Measurements from ENCODE around the gene ZCCHC14. TPM values are rescaled to one million over a fixed set of nuclear protein-coding genes. Genes with fewer than 3 reads are reported as not detected.
A peak's percentile ranks its signal among the peaks of the same experiment; 100 is the strongest.

ZCCHC14 gene
- total RNA-seq, 1 experiment from 2014 or later = 45.4 TPM

- no peak overlapping the region for H3K27ac Mint-ChIP-seq (ENCODE audit: unreplicated experiment)
- no peak for TF ChIP-seq CTCF (IDR thresholded peaks at IDR 0.05; ENCODE audit: unreplicated experiment)
- CTCF ChIA-PET = interaction anchor here (0.5 kb wide), 2 partner anchors 10 to 264 kb away, joined by 3 read pairs; no protein-coding TSS in a partner anchor
- H3K9me3 Mint-ChIP-seq (ENCODE audit: low read depth, unreplicated experiment) = no peaks in the 10 kb centered on the region
- no TSS peak for BruUV-seq (replicated peaks)
- H3K4me3 Mint-ChIP-seq (ENCODE audit: low read depth, unreplicated experiment) = no peak overlapping the region
- intact Hi-C loops (cut with micrococcal nuclease; ENCODE audit: unreplicated experiment) = no loop called here
- no peak for DNase-seq
- H3K36me3 Mint-ChIP-seq (ENCODE audit: insufficient read depth, unreplicated experiment) = peaks cover 9% of the 10 kb centered on the region
- H3K27me3 Mint-ChIP-seq (ENCODE audit: unreplicated experiment) = no peaks in the 10 kb centered on the region
- H3K4me1 Mint-ChIP-seq (ENCODE audit: low read depth, unreplicated experiment) = peaks cover 34% of the 10 kb centered on the region
Observed at GRCh38 chr16:87466975-87467501, 25.8 kb downstream of the ZCCHC14 start.

GRCh38 chr16:87465879-87466278 is 26.9 kb downstream of the ZCCHC14 start:
- Mint-ChIP-seq H3K4me1 (ENCODE audit: low read depth, unreplicated experiment) (peaks cover 34% of the 10 kb centered on the region), H3K36me3 (ENCODE audit: insufficient read depth, unreplicated experiment) (peaks cover 9% of the 10 kb centered on the region), H3K4me3 (ENCODE audit: low read depth, unreplicated experiment) (no peak overlapping the region), H3K9me3 (ENCODE audit: low read depth, unreplicated experiment) (no peaks in the 10 kb centered on the region), H3K27me3 (ENCODE audit: unreplicated experiment) (no peaks in the 10 kb centered on the region), H3K27ac (ENCODE audit: unreplicated experiment) (no peak overlapping the region)
- no peak for DNase-seq
- no peak for TF ChIP-seq CTCF (IDR thresholded peaks at IDR 0.05; ENCODE audit: unreplicated experiment)
- CTCF ChIA-PET = interaction anchor here (1.0 to 1.4 kb wide), 3 partner anchors 49 to 170 kb away, joined by 3 to 5 read pairs (median 3); no protein-coding TSS in a partner anchor
- intact Hi-C loops (cut with micrococcal nuclease; ENCODE audit: unreplicated experiment) = no loop called here
- no TSS peak for BruUV-seq (replicated peaks)

- Mint-ChIP-seq H3K4me3 (ENCODE audit: low read depth, unreplicated experiment) (peak overlapping the region; percentile 62), H3K4me1 (ENCODE audit: low read depth, unreplicated experiment) (peaks cover 38% of the 10 kb centered on the region), H3K36me3 (ENCODE audit: insufficient read depth, unreplicated experiment) (peaks cover 9% of the 10 kb centered on the region), H3K27ac (ENCODE audit: unreplicated experiment) (peak overlapping the region; percentile 66), H3K9me3 (ENCODE audit: low read depth, unreplicated experiment) (no peaks in the 10 kb centered on the region), H3K27me3 (ENCODE audit: unreplicated experiment) (no peaks in the 10 kb centered on the region)
- CTCF ChIA-PET = interaction anchor here (0.9 to 1.4 kb wide), 6 partner anchors 25 to 170 kb away, joined by 3 to 5 read pairs (median 3); no protein-coding TSS in a partner anchor
- peak; percentile 77 for DNase-seq
- TF ChIP-seq CTCF (IDR thresholded peaks at IDR 0.05; ENCODE audit: unreplicated experiment) = no peak
- intact Hi-C loops (cut with micrococcal nuclease; ENCODE audit: unreplicated experiment) = no loop called here
- no TSS peak for BruUV-seq (replicated peaks)
Observed at GRCh38 chr16:87465306-87465705, 27.5 kb downstream of the ZCCHC14 start.

- H3K27me3 Mint-ChIP-seq (ENCODE audit: unreplicated experiment) = no peaks in the 10 kb centered on the region
- H3K36me3 Mint-ChIP-seq (ENCODE audit: insufficient read depth, unreplicated experiment) = peaks cover 12% of the 10 kb centered on the region
- intact Hi-C loops (cut with micrococcal nuclease; ENCODE audit: unreplicated experiment) = no loop called here
- H3K27ac Mint-ChIP-seq (ENCODE audit: unreplicated experiment) = peak overlapping the region; percentile 66
- no peak for TF ChIP-seq CTCF (IDR thresholded peaks at IDR 0.05; ENCODE audit: unreplicated experiment)
- BruUV-seq (replicated peaks) = no TSS peak
- peak overlapping the region; percentile 62 for H3K4me3 Mint-ChIP-seq (ENCODE audit: low read depth, unreplicated experiment)
- no peaks in the 10 kb centered on the region for H3K9me3 Mint-ChIP-seq (ENCODE audit: low read depth, unreplicated experiment)
- CTCF ChIA-PET = interaction anchor here (0.6 to 1.5 kb wide), 8 partner anchors 11 to 171 kb away, joined by 3 to 5 read pairs (median 4); no protein-coding TSS in a partner anchor
- peaks cover 38% of the 10 kb centered on the region for H3K4me1 Mint-ChIP-seq (ENCODE audit: low read depth, unreplicated experiment)
- DNase-seq = peak; percentile 14
Observed at GRCh38 chr16:87464691-87465300, 28.0 kb downstream of the ZCCHC14 start.

Data from Calu3 (cell line).